B cell (primary cell): ENCODE results near the gene SIL1. TPM values are rescaled to one million over a fixed set of nuclear protein-coding genes. Genes with fewer than 3 reads are reported as not detected.

Source experiments
- ATAC-seq: fragments of 200-7000 bp; cut with Tn5 transposase; one replicate; pipeline ENCODE4 v1.10.0; 2021; ENCODE audit warnings: low read depth, mild to moderate bottlenecking, moderate number of reproducible peaks, moderate library complexity
- CTCF ChIA-PET: fragments of 350-600 bp; sonication (Branson Sonifier 250); formaldehyde crosslinking; loops from one replicate; lab custom pipeline; 2021; ENCODE audit warnings: antibody characterized with exemption, inconsistent platforms; lab: Charles Lee
- POLR2A ChIA-PET: fragments of 350-600 bp; sonication (Branson Sonifier 250); formaldehyde crosslinking; loops from one replicate; lab custom pipeline; 2021; ENCODE audit warnings: antibody characterized with exemption; lab: Charles Lee
- DNase-seq: peaks from one replicate; pipeline ENCODE4 v3.0.0; 2013
- H2AFZ ChIP-seq: 2 replicates; pipeline ENCODE4 v1.6.1; 2012; ENCODE audit warnings: mild to moderate bottlenecking, low read depth, low read length; ENCODE audit not compliant: insufficient read depth, poor library complexity, severe bottlenecking
- H3K27ac ChIP-seq, 2 donors: 1 replicate in 1 of 2; 2 replicates in 1 of 2; pipeline ENCODE4 v1.5.1; 2012 to 2013; ENCODE audit warnings: low read length in 2 of 2, mild to moderate bottlenecking in 2 of 2, moderate library complexity in 1 of 2
- H3K27me3 ChIP-seq, 4 experiments: fragments of 200-600 bp in 1 of 4; sonication (generic) in 1 of 4; replicated peaks in 1 of 4; 1 replicate in 2 of 4; 2 replicates in 2 of 4; pipeline versions ENCODE4 v1.6.1 to v1.7.0; 2013 to 2016; ENCODE audit warnings: low read length in 3 of 4, mild to moderate bottlenecking in 2 of 4, mixed read lengths in 1 of 4, moderate library complexity in 1 of 4; ENCODE audit not compliant: insufficient read depth in 4 of 4, control insufficient read depth in 3 of 4; ENCODE audit errors: control extremely low read depth in 1 of 4
- H3K36me3 ChIP-seq, 2 experiments: replicated peaks in 1 of 2; 1 replicate in 1 of 2; 2 replicates in 1 of 2; pipeline versions ENCODE4 v1.6.1 to v1.7.1; 2013; ENCODE audit warnings: low read length in 1 of 2; ENCODE audit not compliant: insufficient read depth in 2 of 2, control insufficient read depth in 1 of 2; ENCODE audit errors: control extremely low read depth in 1 of 2, extremely low read depth in 1 of 2
- H3K4me1 ChIP-seq, 2 donors: fragments of 200-600 bp in 1 of 2; sonication (generic) in 1 of 2; 1 replicate in 1 of 2; 2 replicates in 1 of 2; pipeline versions ENCODE4 v1.5.1 to v1.6.1; 2013 to 2017; ENCODE audit warnings: low read length in 2 of 2; ENCODE audit not compliant: control insufficient read depth in 2 of 2, insufficient read depth in 2 of 2
- H3K4me2 ChIP-seq: replicated peaks from 2 replicates; pipeline ENCODE3; 2012; ENCODE audit warnings: mild to moderate bottlenecking, low read depth, low read length; ENCODE audit not compliant: poor library complexity, severe bottlenecking
- H3K4me3 ChIP-seq, 5 experiments: fragments of 200-600 bp in 1 of 5; sonication (generic) in 1 of 5; 1 replicate in 3 of 5; 2 replicates in 2 of 5; pipeline versions ENCODE4 v1.5.1 to v1.7.0; 2011 to 2016; ENCODE audit warnings: low read length in 4 of 5, mild to moderate bottlenecking in 4 of 5, low read depth in 2 of 5, control low read depth in 1 of 5, moderate library complexity in 1 of 5; ENCODE audit not compliant: insufficient read depth in 1 of 5; ENCODE audit errors: control extremely low read depth in 1 of 5, extremely low read depth in 1 of 5
- H3K79me2 ChIP-seq: fragments of 200-600 bp; sonication (generic); one replicate; pipeline ENCODE4 v1.6.0; 2016; ENCODE audit warnings: low read length; ENCODE audit not compliant: control insufficient read depth, insufficient read depth
- H3K9ac ChIP-seq: fragments of 200-600 bp; sonication (generic); 2 replicates; pipeline ENCODE4 v1.6.1; 2017; ENCODE audit warnings: mild to moderate bottlenecking, low read length, moderate library complexity
- H3K9me3 ChIP-seq, 3 donors: one replicate each; pipeline versions ENCODE4 v1.6.1 to v1.7.1; 2013; ENCODE audit warnings: low read length in 2 of 3; ENCODE audit not compliant: control insufficient read depth in 2 of 3, insufficient read depth in 1 of 3; ENCODE audit errors: control extremely low read depth in 1 of 3
- H4K20me1 ChIP-seq: 2 replicates; pipeline ENCODE4 v1.6.0; 2012; ENCODE audit warnings: mild to moderate bottlenecking, low read length; ENCODE audit not compliant: insufficient read depth, control insufficient read depth, poor library complexity, severe bottlenecking
- H3K27ac Mint-ChIP-seq: one replicate; pipeline ENCODE4 v1.8.0; 2021; ENCODE audit warnings: mixed read lengths
- H3K27me3 Mint-ChIP-seq: one replicate; pipeline ENCODE4 v1.8.0; 2021; ENCODE audit warnings: mixed read lengths
- H3K4me1 Mint-ChIP-seq: one replicate; pipeline ENCODE4 v1.8.0; 2021; ENCODE audit warnings: mixed read lengths
- H3K4me3 Mint-ChIP-seq: one replicate; pipeline ENCODE4 v1.8.0; 2021; ENCODE audit warnings: mixed read lengths
- H3K9me3 Mint-ChIP-seq: one replicate; pipeline ENCODE4 v1.8.0; 2022; ENCODE audit warnings: mixed read lengths; ENCODE audit not compliant: insufficient read depth
- CTCF ChIP-seq: fragments of 200-600 bp; IDR thresholded peaks from one replicate; pipeline ENCODE4 v1.8.0; 2022; ENCODE audit warnings: antibody characterized with exemption, mild to moderate bottlenecking
- EZH2 ChIP-seq: IDR thresholded peaks from 2 replicates; pipeline ENCODE4 v1.6.1; 2012; ENCODE audit warnings: borderline replicate concordance, low read depth, mild to moderate bottlenecking, moderate library complexity, low read length; ENCODE audit not compliant: insufficient read depth, poor library complexity, severe bottlenecking
- WGBS: methylation state at CpG from one replicate; pipeline ENCODE4 v1.1.5; 2013; ENCODE audit warnings: missing lambda C conversion rate; ENCODE audit not compliant: insufficient coverage; 5-methylcytosine and 5-hydroxymethylcytosine counted together
- intact Hi-C: fragments of 100-400 bp; cut with micrococcal nuclease; formaldehyde crosslinking; loops from one replicate; pipeline ENCODE4 v1.10.0; 2022
- polyA plus RNA-seq: library from polyadenylated mRNA; depleted of rRNA; stranded (reverse); fragments of >200 nt; gene quantifications from 2 replicates; pipeline ENCODE4 v1.2.3, GENCODE V29; 2012
- total RNA-seq, 2 donors: library from RNA; stranded (reverse); fragments of 120-200 nt in 1 of 2; gene quantifications; 1 replicate in 1 of 2; 2 replicates in 1 of 2; pipeline versions ENCODE4 v1.2.3 to v1.2.4, GENCODE V29; 2013 to 2022

Gene SIL1
- total and polyA plus RNA-seq, 2 donors (not counting 1 experiment from before 2014, with no cell fraction given), result 16.9 to 19.8 TPM

GRCh38 chr5:139121120-139121519 is 77.0 kb downstream of the SIL1 start:
- WGBS, result 100% methylated on average over 1 of the region's 5 CpGs
- DNase-seq (no peak), ATAC-seq (no peak)
- Histone ChIP-seq H3K4me2 (no peak overlapping the region), H3K9ac (no peak overlapping the region), H3K4me1 (no peaks in the 10 kb centered on the region), H3K27ac (no peak overlapping the region), H3K4me3 (no peak overlapping the region), H3K27me3 (no peaks in the 10 kb centered on the region), H4K20me1 (no peaks in the 10 kb centered on the region), H3K36me3 (peaks cover 12 to 55% of the 10 kb centered on the region in 2 experiments), H2AFZ (no peak overlapping the region), H3K79me2 (no peaks in the 10 kb centered on the region), H3K9me3 (no peaks in the 10 kb centered on the region)
- intact Hi-C loops, result no loop called here
- no peak for TF ChIP-seq CTCF
- TF ChIP-seq EZH2, result no peak
- H3K27ac Mint-ChIP-seq, result no peak overlapping the region
- POLR2A ChIA-PET, result no interaction called here
- no peaks in the 10 kb centered on the region for H3K9me3 Mint-ChIP-seq
- H3K4me1 Mint-ChIP-seq, result no peaks in the 10 kb centered on the region
- H3K4me3 Mint-ChIP-seq, result no peak overlapping the region
- H3K27me3 Mint-ChIP-seq, result no peaks in the 10 kb centered on the region
- CTCF ChIA-PET, result no interaction called here

- POLR2A ChIA-PET, result no interaction called here
- WGBS, result 95% methylated on average over 4 of the region's 4 CpGs
Observed at GRCh38 chr5:139120521-139120920, 77.6 kb downstream of the SIL1 start.

More at GRCh38 chr5:139120521-139120920, 77.6 kb downstream of the SIL1 start:
- Mint-ChIP-seq H3K27me3 (no peaks in the 10 kb centered on the region), H3K9me3 (no peaks in the 10 kb centered on the region), H3K4me3 (no peak overlapping the region), H3K27ac (no peak overlapping the region), H3K4me1 (no peaks in the 10 kb centered on the region)
- ATAC-seq, result no peak
- DNase-seq, result no peak
- Histone ChIP-seq H3K27ac (no peak overlapping the region), H3K4me1 (no peaks in the 10 kb centered on the region), H3K4me3 (no peak overlapping the region), H2AFZ (no peak overlapping the region), H3K9ac (no peak overlapping the region), H3K4me2 (no peak overlapping the region), H4K20me1 (no peaks in the 10 kb centered on the region), H3K9me3 (no peaks in the 10 kb centered on the region), H3K27me3 (no peaks in the 10 kb centered on the region), H3K79me2 (no peaks in the 10 kb centered on the region), H3K36me3 (peaks cover 12 to 58% of the 10 kb centered on the region in 2 experiments)
- no peak for TF ChIP-seq EZH2
- TF ChIP-seq CTCF, result no peak
- CTCF ChIA-PET, result no interaction called here
- intact Hi-C loops, result no loop called here
